Caco-2 (cell line): ENCODE measurements around the gene PRND. TPM values are rescaled to one million over a fixed set of nuclear protein-coding genes. Genes with fewer than 3 reads are reported as not detected.

Source experiments
- BruUV-seq: library from RNA; stranded (reverse); fragments of 400-500 nt; replicated peaks from 2 replicates; lab custom pipeline; 2021; lab: Mats Ljungman, UMichigan
- CTCF ChIA-PET: fragments of 300-600 bp; sonication (Branson Sonifier 250); formaldehyde crosslinking; loops from one replicate; lab custom pipeline; 2022; ENCODE audit warnings: antibody characterized with exemption; lab: Charles Lee
- POLR2A ChIA-PET: fragments of 300-600 bp; sonication (Branson Sonifier 250); formaldehyde crosslinking; loops from one replicate; lab custom pipeline; 2022; ENCODE audit warnings: antibody characterized with exemption; lab: Charles Lee
- DNase-seq, 2 experiments: peaks; one replicate each; pipeline versions ENCODE4 v3.0.0 to v3.0.0-alpha.2; 2020 to 2022
- H3K27me3 ChIP-seq: replicated peaks from 2 replicates; pipeline ENCODE4 v1.6.0; 2011; ENCODE audit warnings: low read length; ENCODE audit not compliant: control insufficient read depth, insufficient read depth
- H3K36me3 ChIP-seq: 2 replicates; pipeline ENCODE4 v1.5.1; 2011; ENCODE audit warnings: low read length; ENCODE audit not compliant: control insufficient read depth, insufficient read depth
- H3K4me1 ChIP-seq: fragments of 250-450 bp; sonication (Bioruptor Pico); 2 replicates; pipeline ENCODE4 v1.5.1; 2020; ENCODE audit warnings: mild to moderate bottlenecking
- H3K4me3 ChIP-seq: 2 replicates; pipeline ENCODE4 v1.5.1; 2011; ENCODE audit warnings: low read depth, mild to moderate bottlenecking, control low read depth, low read length
- H3K9me3 ChIP-seq: fragments of 250-450 bp; sonication (Bioruptor Pico); 2 replicates; pipeline ENCODE4 v1.5.1; 2020; ENCODE audit warnings: mild to moderate bottlenecking, moderate library complexity
- H3K27ac Mint-ChIP-seq: one replicate; pipeline ENCODE4 v1.8.0; 2022; ENCODE audit warnings: mixed read lengths; ENCODE audit not compliant: unreplicated experiment
- H3K27me3 Mint-ChIP-seq: one replicate; pipeline ENCODE4 v1.8.0; 2022; ENCODE audit warnings: mixed read lengths; ENCODE audit not compliant: insufficient read depth, unreplicated experiment
- H3K36me3 Mint-ChIP-seq: one replicate; pipeline ENCODE4 v1.8.0; 2022; ENCODE audit warnings: mild to moderate bottlenecking, mixed read lengths; ENCODE audit not compliant: insufficient read depth, unreplicated experiment
- H3K4me1 Mint-ChIP-seq: one replicate; pipeline ENCODE4 v1.8.0; 2022; ENCODE audit warnings: low read depth, mixed read lengths; ENCODE audit not compliant: unreplicated experiment
- H3K4me3 Mint-ChIP-seq: one replicate; pipeline ENCODE4 v1.8.0; 2022; ENCODE audit warnings: mild to moderate bottlenecking, moderate library complexity, mixed read lengths; ENCODE audit not compliant: unreplicated experiment
- H3K9me3 Mint-ChIP-seq: one replicate; pipeline ENCODE4 v1.8.0; 2022; ENCODE audit warnings: mixed read lengths; ENCODE audit not compliant: unreplicated experiment
- intact Hi-C: fragments of 100-400 bp; cut with micrococcal nuclease; formaldehyde crosslinking; loops from one replicate; pipeline ENCODE4 v1.10.0; 2022; ENCODE audit not compliant: unreplicated experiment
- total RNA-seq: library from RNA; stranded (reverse); gene quantifications from 2 replicates; pipeline ENCODE4 v1.2.3, GENCODE V29; 2022
- TF ChIP-seq, protein P1 (sequence below), 2 experiments: fragments of 200-600 bp in 1 of 2; IDR thresholded peaks; 1 replicate in 1 of 2; 2 replicates in 1 of 2; pipeline versions ENCODE4 v1.5.1 to v1.8.0; 2011 to 2022; ENCODE audit warnings: antibody characterized with exemption in 1 of 2, control low read depth in 1 of 2, inconsistent platforms in 1 of 2, low read depth in 1 of 2, low read length in 1 of 2, mild to moderate bottlenecking in 1 of 2, moderate library complexity in 1 of 2; ENCODE audit not compliant: insufficient read depth in 1 of 2, severe bottlenecking in 1 of 2, unreplicated experiment in 1 of 2

PRND gene
- total RNA-seq, 1 experiment from 2014 or later: not detected

DNA sequence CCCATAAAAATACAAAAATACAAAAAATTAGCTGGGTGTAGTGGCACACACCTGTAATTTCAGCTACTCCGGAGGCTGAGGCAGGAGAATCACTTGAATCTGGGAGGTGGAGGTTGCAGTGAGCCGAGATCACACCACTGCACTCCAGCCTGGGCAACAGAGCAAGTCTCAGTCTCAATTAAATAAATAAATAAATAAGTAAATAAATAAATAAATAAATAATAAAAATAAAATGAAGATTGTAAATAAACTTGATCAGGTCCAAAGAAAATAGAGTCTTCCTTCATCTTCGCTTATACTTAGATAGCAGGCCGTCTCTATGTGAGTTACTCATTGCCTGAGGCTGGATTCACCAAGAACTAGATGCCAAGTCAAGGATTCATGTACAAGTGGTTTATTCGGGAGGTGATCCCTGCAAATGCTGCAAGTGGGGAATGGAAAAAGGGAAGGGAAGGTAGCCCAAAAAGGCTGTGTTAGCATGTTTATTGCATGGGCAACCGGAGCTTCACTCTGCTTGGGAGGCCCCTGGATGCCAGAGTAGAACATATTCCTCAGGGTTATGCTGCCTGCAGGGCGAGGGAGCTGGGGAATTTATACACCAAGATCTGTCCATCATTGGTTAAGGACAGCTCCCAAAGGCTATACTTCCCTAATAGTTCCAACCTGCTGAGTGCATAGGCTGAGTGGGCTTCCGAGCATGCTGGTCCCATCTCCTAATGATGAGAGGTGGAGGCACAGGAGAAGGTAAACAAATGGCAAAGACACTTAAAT lies 16.3 kb downstream of the PRND start:
- intact Hi-C loops: no loop called here
- no peaks in the 10 kb centered on the region for H3K36me3 ChIP-seq
- no peak overlapping the region for H3K4me3 ChIP-seq
- POLR2A ChIA-PET: no interaction called here
- no peaks in the 10 kb centered on the region; the same call in 1 of the 2 replicates for H3K9me3 ChIP-seq
- H3K4me1 ChIP-seq: no peaks in the 10 kb centered on the region
- peaks cover 9% of the 10 kb centered on the region for H3K27me3 Mint-ChIP-seq
- no peak for DNase-seq
- H3K27ac Mint-ChIP-seq: no peak overlapping the region
- CTCF ChIA-PET: no interaction called here
- H3K4me1 Mint-ChIP-seq: no peaks in the 10 kb centered on the region
- H3K9me3 Mint-ChIP-seq: no peaks in the 10 kb centered on the region
- H3K27me3 ChIP-seq: no peaks in the 10 kb centered on the region
- TF ChIP-seq, protein P1, sequence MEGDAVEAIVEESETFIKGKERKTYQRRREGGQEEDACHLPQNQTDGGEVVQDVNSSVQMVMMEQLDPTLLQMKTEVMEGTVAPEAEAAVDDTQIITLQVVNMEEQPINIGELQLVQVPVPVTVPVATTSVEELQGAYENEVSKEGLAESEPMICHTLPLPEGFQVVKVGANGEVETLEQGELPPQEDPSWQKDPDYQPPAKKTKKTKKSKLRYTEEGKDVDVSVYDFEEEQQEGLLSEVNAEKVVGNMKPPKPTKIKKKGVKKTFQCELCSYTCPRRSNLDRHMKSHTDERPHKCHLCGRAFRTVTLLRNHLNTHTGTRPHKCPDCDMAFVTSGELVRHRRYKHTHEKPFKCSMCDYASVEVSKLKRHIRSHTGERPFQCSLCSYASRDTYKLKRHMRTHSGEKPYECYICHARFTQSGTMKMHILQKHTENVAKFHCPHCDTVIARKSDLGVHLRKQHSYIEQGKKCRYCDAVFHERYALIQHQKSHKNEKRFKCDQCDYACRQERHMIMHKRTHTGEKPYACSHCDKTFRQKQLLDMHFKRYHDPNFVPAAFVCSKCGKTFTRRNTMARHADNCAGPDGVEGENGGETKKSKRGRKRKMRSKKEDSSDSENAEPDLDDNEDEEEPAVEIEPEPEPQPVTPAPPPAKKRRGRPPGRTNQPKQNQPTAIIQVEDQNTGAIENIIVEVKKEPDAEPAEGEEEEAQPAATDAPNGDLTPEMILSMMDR (IDR thresholded peaks at IDR 0.05; ENCODE audit: insufficient read depth in 1 of 2, low read depth in 1 of 2, low read length in 1 of 2, severe bottlenecking in 1 of 2, unreplicated experiment in 1 of 2): no peak
- no peak overlapping the region for H3K4me3 Mint-ChIP-seq
- H3K36me3 Mint-ChIP-seq: no peaks in the 10 kb centered on the region
- no TSS peak for BruUV-seq

GRCh38 chr20:4740774-4741431 lies 19.2 kb downstream of the PRND start:
- POLR2A ChIA-PET: no interaction called here
- Mint-ChIP-seq H3K9me3 (no peaks in the 10 kb centered on the region), H3K4me1 (no peaks in the 10 kb centered on the region), H3K4me3 (no peak overlapping the region), H3K36me3 (no peaks in the 10 kb centered on the region), H3K27ac (no peak overlapping the region), H3K27me3 (peaks cover 15% of the 10 kb centered on the region)
- Histone ChIP-seq H3K4me1 (no peaks in the 10 kb centered on the region), H3K27me3 (no peaks in the 10 kb centered on the region), H3K4me3 (no peak overlapping the region), H3K9me3 (no peaks in the 10 kb centered on the region; the same call in 1 of the 2 replicates), H3K36me3 (no peaks in the 10 kb centered on the region)
- peak in 1 of 2 experiments; percentile 62 for DNase-seq
- TF ChIP-seq, protein P1 (IDR thresholded peaks at IDR 0.05; ENCODE audit: insufficient read depth in 1 of 2, low read depth in 1 of 2, low read length in 1 of 2, severe bottlenecking in 1 of 2, unreplicated experiment in 1 of 2): peak; percentile 73 to 88
- intact Hi-C loops: no loop called here
- no TSS peak for BruUV-seq
- CTCF ChIA-PET: interaction anchor here (0.5 kb wide), 1 partner anchor 160 kb away, joined by 3 read pairs; no protein-coding TSS in a partner anchor

- H3K27ac Mint-ChIP-seq: no peak overlapping the region
- TF ChIP-seq, protein P1 (IDR thresholded peaks at IDR 0.05; ENCODE audit: insufficient read depth in 1 of 2, low read depth in 1 of 2, low read length in 1 of 2, severe bottlenecking in 1 of 2, unreplicated experiment in 1 of 2): no peak
- peaks cover 12% of the 10 kb centered on the region for H3K9me3 Mint-ChIP-seq
- Histone ChIP-seq H3K9me3 (no peaks in the 10 kb centered on the region), H3K4me1 (no peaks in the 10 kb centered on the region), H3K36me3 (no peaks in the 10 kb centered on the region), H3K4me3 (no peak overlapping the region), H3K27me3 (peaks cover 2% of the 10 kb centered on the region)
- no peak overlapping the region for H3K4me3 Mint-ChIP-seq
- no peaks in the 10 kb centered on the region for H3K36me3 Mint-ChIP-seq
- H3K4me1 Mint-ChIP-seq: no peaks in the 10 kb centered on the region
- intact Hi-C loops: no loop called here
- ChIA-PET POLR2A (no interaction called here), CTCF (interaction anchor here (1.0 kb wide), 1 partner anchor 10 kb away, joined by 3 read pairs; no protein-coding TSS in a partner anchor)
- BruUV-seq: no TSS peak
- DNase-seq: no peak
- H3K27me3 Mint-ChIP-seq: peaks cover 19% of the 10 kb centered on the region
These were observed 27.1 kb downstream of the PRND start for GRCh38 chr20:4748847-4749246.
